Astrocyte of the hippocampus (primary cell): ENCODE results near the gene ELANE.
"Not testable (repeated sequence)": the region's sequence is repeated elsewhere in the genome, so short reads cannot be mapped to it uniquely, and the experiment has no call there.

Experiments used
- DNase-seq: peaks from one replicate; pipeline ENCODE4 v3.0.0; 2011; ENCODE audit warnings: low read depth, low spot score

ELANE gene

DNA sequence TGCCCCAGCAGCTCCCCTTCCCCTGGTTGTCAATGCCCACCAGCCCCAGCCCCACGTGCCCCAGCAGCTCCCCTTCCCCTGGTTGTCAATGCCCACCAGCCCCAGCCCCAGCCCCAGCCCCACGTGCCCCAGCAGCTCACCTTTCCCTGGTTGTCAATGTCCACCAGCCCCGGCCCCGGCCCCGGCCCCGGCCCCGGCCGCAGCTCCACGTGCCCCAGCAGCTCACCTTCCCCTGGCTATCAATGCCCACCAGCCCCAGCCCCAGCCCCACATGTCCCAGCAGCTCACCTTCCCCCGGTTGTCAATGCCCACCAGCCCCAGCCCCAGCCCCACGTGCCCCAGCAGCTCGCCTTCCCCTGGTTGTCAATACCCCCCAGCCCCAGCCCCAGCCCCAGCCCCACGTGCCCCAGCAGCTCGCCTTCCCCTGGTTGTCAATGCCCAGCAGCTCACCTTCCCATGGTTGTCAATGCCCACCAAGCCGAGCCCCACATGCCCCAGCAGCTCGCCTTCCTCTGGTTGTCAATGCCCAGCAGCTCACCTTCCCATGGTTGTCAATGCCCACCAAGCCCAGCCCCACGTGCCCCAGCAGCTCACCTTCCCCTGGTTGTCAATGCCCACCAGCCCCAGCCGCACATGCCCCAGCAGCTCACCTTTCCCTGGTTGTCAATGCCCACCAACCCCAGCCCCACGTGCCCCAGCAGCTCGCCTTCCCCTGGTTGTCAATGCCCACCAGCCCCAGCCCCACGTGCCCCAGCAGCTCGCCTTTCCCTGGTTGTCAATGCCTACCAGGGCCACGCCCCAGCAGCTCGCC lies 26.9 kb downstream of the ELANE start:
- not testable (repeated sequence) for DNase-seq

DNA sequence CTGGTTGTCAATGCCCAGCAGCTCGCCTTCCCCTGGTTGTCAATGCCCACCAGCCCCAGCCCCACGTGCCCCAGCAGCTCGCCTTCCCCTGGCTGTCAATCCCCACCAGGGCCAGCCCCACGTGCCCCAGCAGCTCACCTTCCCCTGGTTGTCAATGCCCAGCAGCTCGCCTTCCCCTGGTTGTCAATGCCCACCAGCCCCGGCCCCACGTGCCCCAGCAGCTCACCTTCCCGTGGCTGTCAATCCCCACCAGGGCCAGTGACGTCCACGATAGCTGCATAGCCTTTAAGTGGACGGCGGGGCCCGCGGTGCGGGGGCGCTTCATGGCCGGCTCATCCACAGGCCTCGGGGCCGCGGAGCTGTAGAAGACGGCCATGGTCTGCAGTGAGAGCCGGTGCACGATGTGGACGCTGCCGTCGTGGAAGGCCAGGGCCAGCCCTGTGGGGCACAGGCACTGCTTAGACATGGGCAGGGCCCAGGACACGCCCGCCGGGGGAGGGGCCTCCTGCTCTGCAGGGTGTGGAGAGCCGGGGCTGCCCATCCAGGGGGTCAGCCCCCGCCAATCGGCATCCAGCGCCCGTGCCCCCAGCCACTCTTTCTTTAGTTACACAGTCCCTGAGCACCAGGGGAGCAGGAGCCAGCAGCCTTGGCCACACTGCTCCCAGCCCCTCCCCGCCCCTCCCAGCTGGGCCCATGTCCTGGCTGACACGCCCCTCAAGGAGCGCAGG lies 27.8 kb downstream of the ELANE start:
- DNase-seq, result no peak

DNA sequence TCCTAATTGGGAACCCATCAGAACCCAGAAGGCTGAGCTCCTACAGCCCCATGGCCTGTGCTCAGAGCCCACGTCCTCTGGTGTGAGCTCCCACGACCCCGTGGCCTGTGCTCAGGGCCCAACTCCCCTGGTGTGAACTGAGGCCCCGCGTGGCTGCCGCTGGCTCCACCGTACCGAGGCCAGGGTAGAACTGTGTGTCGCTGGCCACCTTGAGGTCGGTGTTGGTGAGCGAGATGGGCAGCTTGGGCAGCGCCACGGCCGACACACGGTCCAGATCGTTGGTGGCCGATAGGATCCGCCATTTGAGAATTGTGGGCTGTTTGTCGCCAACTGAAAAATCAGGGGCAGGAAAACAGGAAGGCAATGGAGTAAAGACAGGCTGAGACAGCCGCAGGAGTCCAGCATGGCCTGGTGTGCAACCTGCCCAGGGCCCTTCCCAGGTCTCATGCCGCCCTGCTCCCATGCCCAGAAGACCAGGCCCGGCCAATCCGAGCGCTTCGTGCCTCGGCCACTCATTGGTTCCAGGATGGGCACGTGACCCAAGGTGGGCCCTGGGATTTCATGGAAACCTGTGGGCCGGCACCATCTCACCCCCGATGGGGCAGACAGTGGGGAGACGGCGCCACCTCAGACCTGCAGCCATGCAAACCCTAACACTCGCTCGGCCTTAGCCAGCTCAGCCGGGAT lies 29.4 kb downstream of the ELANE start:
- no peak for DNase-seq

- no peak for DNase-seq
Observed at GRCh38 chr19:882871-883497, 30.9 kb downstream of the ELANE start.

DNA sequence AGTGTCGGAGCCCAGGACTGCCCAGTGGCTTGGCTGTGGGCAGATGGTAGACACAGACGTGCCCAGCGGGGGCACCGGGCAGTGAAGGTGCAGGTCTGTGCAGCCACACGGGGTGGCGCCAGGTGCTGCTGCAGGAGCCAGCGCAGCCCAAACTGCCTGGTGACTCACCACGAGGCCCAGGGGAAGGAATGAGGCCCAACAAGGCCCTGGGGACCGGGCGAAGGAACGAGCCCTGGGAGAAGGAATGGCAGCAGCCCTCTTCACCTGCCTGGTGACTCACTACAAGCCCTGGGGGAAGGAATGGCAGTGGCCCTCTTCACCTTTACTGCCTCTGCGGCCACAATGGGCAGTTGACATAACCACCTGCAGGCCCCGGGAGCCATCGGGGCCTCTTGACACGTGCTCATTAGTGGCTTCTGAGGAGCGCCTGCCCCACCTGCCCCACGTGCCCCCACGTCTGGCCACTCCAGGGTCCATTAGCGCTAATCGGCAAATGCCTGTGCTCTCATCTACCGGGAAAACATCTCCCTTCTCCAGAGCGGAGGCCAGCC lies 31.6 kb downstream of the ELANE start:
- peak; percentile 36 for DNase-seq

DNA sequence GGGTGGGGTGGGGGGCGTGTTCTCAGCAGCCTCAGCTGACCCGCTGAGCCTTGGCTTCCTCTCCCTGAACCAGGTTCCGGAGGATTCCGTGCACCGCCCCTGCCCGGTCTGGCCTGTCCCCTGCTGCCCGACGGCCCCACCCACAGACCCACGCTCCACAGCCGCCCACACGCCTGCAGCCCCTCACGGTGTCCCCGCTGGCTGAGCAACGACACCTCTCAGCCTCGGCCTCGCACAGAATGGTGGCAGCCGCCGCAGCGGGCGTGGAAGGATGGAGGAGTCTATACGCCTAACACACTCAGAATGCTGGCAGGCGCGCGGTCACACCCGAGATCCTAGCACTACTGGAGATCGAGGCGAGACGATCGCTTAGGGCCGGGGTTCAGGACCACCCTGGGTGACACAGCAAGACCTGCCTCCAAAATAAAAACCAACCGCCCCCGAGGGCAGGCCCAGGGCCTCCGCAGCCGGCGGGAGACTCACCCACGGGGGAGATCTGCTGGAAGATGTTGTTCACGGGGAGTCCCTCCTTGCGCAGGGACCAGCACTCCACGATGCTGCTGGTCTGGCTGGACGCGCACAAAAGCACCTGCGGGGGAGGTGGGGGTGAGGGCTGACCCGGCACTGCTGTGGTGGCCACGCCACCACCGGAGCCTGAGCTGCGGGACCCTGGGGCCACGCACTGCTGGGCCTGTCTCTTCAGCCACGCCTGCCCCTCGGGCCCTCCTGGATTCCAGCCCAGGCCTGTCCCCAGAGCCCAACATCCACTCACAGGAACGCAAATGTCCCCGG lies 32.5 kb downstream of the ELANE start:
- DNase-seq, result no peak

- no peak for DNase-seq
Observed at GRCh38 chr19:885536-886224, 33.6 kb downstream of the ELANE start.

DNA sequence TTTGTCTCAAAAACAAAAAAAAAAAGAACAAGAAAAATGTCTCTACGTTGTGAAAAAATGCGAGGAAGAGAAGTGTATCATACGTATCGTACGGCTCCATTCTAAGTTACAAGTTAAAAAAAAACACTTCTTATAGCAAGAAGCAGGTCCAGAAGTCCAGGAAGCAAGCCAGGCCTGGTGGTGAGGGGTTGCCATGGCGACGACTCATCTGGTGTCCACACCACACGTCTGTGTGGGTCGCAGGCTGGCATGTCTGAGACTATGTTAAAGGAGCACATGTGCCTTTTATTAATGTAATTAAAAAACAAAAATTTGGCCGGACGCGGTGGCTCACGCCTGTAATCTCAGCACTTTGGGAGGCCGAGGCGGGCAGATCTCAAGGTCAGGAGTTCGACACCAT lies 35.0 kb downstream of the ELANE start:
- DNase-seq, result peak; percentile 77

- DNase-seq, result no peak
Observed at GRCh38 chr19:887599-887998, 35.5 kb downstream of the ELANE start.

GRCh38 chr19:888581-889385 lies 36.7 kb downstream of the ELANE start:
- DNase-seq, result no peak

DNA sequence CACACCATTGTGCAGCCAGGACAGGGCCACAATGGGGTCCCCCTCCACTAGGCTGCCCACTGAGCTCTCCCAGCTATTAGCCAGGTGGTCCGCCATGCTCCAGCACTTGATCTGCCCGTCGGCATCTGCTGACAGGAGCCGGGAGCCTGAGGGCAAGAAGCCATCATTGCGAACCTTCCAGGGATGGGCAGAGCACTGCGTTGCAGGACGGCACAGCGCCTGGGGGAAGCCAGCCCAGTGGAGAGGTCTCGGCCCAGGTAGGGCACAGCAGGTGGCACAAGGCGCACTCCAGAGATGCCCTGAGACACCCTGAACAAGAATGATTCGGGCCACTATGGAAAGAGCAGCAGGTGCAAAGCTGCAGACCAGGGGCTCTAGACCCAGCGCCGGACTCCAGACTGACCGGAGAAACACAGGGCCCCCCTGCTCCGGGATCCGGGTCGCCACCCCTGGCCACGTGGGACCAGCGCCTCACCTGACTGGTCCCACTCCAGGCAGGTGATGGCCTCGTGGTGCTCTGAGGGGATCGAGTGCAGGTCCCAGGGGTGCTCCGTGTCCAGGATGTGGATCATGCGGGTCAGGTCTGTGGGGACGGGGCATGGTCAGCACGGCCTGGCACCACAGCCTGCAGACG lies 37.7 kb downstream of the ELANE start:
- DNase-seq, result no peak

- DNase-seq, result no peak
Observed at GRCh38 chr19:890831-891230, 38.7 kb downstream of the ELANE start.

GRCh38 chr19:891421-892200 lies 39.5 kb downstream of the ELANE start:
- not testable (repeated sequence) for DNase-seq

GRCh38 chr19:892243-892893 lies 40.3 kb downstream of the ELANE start:
- DNase-seq, result no peak

- DNase-seq, result peak; percentile 97
Observed at GRCh38 chr19:892894-893689, 41.0 kb downstream of the ELANE start, which contains the start of the genes MED16 and RNU6-9. MED16 (minus strand) TSS chr19:893187; CDS start chr19:891131, 2,056 bp downstream. RNU6-9 (plus strand) TSS chr19:893484.

DNA sequence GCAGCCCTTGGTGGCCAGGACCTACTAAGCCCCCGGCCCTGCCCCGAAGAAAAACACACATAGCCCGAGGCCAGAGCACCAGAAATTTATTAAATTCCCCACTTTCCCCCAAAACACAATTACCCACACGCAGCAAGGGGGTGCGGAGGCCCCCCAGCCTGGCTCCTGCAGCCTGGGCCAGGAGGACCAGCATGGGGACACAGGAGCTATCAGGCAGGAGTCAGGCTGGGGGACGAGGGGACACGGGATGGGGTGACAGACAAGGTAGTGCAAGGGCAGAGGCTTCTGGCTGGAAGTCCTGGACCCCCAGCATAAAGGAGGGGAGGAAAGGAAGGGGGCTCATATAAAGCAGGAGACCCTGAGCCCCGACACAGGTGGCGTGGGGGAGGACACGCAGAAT lies 44.3 kb downstream of the ELANE start:
- DNase-seq, result no peak

GRCh38 chr19:896999-897398 lies 44.9 kb downstream of the ELANE start:
- DNase-seq, result no peak
